ENCODE measurements around the gene SRCAP. TPM values are rescaled to one million over a fixed set of nuclear protein-coding genes. Genes with fewer than 3 reads are reported as not detected.
"Not testable (repeated sequence)": the region's sequence is repeated elsewhere in the genome, so short reads cannot be mapped to it uniquely, and the experiment has no call there.

SRCAP gene
- total RNA-seq, 2 donors from 2014 or later: 27.5 to 30.0 TPM

DNA sequence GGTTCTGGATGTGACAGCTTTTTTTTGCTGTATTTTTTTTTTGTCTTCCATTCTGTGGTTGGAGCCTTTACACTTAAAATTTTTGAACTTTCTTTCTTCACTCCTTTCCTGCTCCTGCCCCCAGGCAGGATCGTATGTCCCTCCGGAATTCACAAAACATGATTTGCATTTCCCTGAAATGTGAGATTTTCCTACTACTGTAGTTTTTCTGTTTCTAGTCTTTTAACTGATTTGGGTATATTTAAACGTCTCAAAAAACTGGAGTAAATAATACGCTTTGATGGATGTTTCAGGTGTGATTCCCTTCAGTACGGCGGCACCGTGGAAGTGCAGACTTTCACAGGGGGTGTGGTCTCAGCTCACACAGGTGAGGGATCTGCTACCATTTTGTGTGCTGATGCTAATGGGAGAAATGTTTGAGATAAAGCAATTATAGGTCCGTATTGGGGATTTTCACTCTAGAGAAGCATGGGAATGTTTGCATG, 686 bp downstream of the SRCAP start:
- intact Hi-C loops (cut with DNase I): no loop called here
- WGBS, 2 donors: 14 to 25% methylated on average over 8 of the region's 8 CpGs
- no peaks in the 10 kb centered on the region for H3K27me3 ChIP-seq
- no peak overlapping the region for H3K4me3 ChIP-seq
- TF ChIP-seq POLR2A (IDR thresholded peaks at IDR 0.05): no peak
- TF ChIP-seq, protein P1, sequence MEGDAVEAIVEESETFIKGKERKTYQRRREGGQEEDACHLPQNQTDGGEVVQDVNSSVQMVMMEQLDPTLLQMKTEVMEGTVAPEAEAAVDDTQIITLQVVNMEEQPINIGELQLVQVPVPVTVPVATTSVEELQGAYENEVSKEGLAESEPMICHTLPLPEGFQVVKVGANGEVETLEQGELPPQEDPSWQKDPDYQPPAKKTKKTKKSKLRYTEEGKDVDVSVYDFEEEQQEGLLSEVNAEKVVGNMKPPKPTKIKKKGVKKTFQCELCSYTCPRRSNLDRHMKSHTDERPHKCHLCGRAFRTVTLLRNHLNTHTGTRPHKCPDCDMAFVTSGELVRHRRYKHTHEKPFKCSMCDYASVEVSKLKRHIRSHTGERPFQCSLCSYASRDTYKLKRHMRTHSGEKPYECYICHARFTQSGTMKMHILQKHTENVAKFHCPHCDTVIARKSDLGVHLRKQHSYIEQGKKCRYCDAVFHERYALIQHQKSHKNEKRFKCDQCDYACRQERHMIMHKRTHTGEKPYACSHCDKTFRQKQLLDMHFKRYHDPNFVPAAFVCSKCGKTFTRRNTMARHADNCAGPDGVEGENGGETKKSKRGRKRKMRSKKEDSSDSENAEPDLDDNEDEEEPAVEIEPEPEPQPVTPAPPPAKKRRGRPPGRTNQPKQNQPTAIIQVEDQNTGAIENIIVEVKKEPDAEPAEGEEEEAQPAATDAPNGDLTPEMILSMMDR (IDR thresholded peaks at IDR 0.05): no peak
- no peaks in the 10 kb centered on the region for H3K9me3 ChIP-seq
- peaks cover 16 to 30% of the 10 kb centered on the region in 2 donors for H3K36me3 ChIP-seq (replicated peaks in 1 of 2; ENCODE audit: insufficient read depth in 1 of 2, low read depth in 2 of 2)
- no peak for ATAC-seq
- peak overlapping the region in 3 of 4 donors; percentile 98 to 100 (median 99) for H3K27ac ChIP-seq
- H3K4me1 ChIP-seq: peaks cover 27% of the 10 kb centered on the region
- no peak for DNase-seq

- Histone ChIP-seq H3K9me3 (no peaks in the 10 kb centered on the region), H3K36me3 (replicated peaks in 1 of 2; ENCODE audit: insufficient read depth in 1 of 2, low read depth in 2 of 2) (peaks cover 21 to 39% of the 10 kb centered on the region in 2 donors), H3K27ac (no peak overlapping the region), H3K4me1 (peaks cover 27% of the 10 kb centered on the region), H3K4me3 (no peak overlapping the region), H3K27me3 (no peaks in the 10 kb centered on the region)
- ATAC-seq (no peak), DNase-seq (no peak)
- TF ChIP-seq POLR2A (IDR thresholded peaks at IDR 0.05): no peak
- TF ChIP-seq, protein P1 (IDR thresholded peaks at IDR 0.05): no peak
- intact Hi-C loops (cut with DNase I): no loop called here
- WGBS, 2 donors: 53 to 54% methylated on average over 9 of the region's 9 CpGs
Observed at GRCh38 chr16:30700491-30700890, 1.5 kb downstream of the SRCAP start.

GRCh38 chr16:30700971-30701370, 2.0 kb downstream of the SRCAP start:
- Histone ChIP-seq H3K4me3 (no peak overlapping the region), H3K27ac (no peak overlapping the region), H3K36me3 (replicated peaks in 1 of 2; ENCODE audit: insufficient read depth in 1 of 2, low read depth in 2 of 2) (peaks cover 21 to 44% of the 10 kb centered on the region in 2 donors), H3K27me3 (no peaks in the 10 kb centered on the region), H3K9me3 (no peaks in the 10 kb centered on the region), H3K4me1 (peaks cover 27% of the 10 kb centered on the region)
- intact Hi-C loops (cut with DNase I): no loop called here
- DNase-seq (no peak), ATAC-seq (no peak)
- no peak for TF ChIP-seq POLR2A (IDR thresholded peaks at IDR 0.05)
- TF ChIP-seq, protein P1 (IDR thresholded peaks at IDR 0.05): no peak
- WGBS, 2 donors: 79 to 87% methylated on average over 5 of the region's 5 CpGs

DNA sequence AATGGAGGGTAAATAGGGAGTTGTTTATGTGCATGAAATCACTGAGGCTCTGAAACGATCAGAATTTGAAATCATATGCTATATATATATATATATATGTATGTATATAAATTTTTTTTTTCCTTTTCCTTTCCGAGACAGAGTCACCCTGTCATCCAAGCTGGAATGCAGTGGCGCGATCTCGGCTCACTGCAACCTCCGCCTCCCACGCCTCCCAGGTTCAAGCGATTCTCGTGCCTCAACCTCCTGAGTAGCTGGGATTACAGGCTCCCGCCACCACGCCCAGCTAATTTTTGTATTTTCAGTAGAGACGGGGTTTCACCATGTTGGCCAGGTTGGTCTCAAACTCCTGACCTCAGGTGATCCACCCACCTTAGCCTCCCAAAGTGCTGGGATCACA, 4.1 kb downstream of the SRCAP start:
- not testable (repeated sequence) for DNase-seq
- WGBS, 2 donors: 89 to 93% methylated on average over 12 of the region's 12 CpGs
- peaks cover 31 to 62% of the 10 kb centered on the region in 2 donors for H3K36me3 ChIP-seq (replicated peaks in 1 of 2; ENCODE audit: insufficient read depth in 1 of 2, low read depth in 2 of 2)

DNA sequence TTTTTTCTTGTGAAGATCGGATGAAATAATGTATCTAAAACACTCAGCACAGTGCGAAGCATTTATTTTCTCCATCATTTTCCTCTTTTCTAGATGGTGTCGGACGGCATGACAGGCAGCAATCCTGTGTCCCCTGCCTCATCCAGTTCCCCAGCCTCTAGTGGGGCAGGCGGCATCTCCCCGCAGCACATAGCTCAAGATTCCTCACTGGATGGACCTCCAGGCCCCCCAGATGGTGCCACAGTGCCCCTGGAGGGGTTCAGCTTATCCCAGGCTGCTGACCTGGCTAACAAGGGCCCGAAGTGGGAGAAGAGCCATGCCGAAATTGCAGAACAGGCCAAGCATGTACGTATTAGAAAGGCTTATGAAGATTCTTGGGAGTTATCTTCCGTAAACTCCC, 5.0 kb downstream of the SRCAP start:
- Histone ChIP-seq H3K36me3 (replicated peaks in 1 of 2; ENCODE audit: insufficient read depth in 1 of 2, low read depth in 2 of 2) (peaks cover 31 to 69% of the 10 kb centered on the region in 2 donors), H3K27ac (no peak overlapping the region), H3K9me3 (no peaks in the 10 kb centered on the region), H3K4me1 (peaks cover 19% of the 10 kb centered on the region), H3K4me3 (no peak overlapping the region), H3K27me3 (no peaks in the 10 kb centered on the region)
- no peak for DNase-seq
- no peak for TF ChIP-seq POLR2A (IDR thresholded peaks at IDR 0.05)
- TF ChIP-seq, protein P1 (IDR thresholded peaks at IDR 0.05): no peak
- no peak for ATAC-seq
- WGBS, 2 donors: 95 to 96% methylated on average over 10 of the region's 10 CpGs
- intact Hi-C loops (cut with DNase I): no loop called here

More for the DNA sequence above, 4.1 kb downstream of the SRCAP start:
- intact Hi-C loops (cut with DNase I); H3K9me3 ChIP-seq; H3K4me3 ChIP-seq; ATAC-seq; H3K27me3 ChIP-seq; H3K27ac ChIP-seq: not testable (repeated sequence)
- H3K4me1 ChIP-seq: peaks cover 19% of the 10 kb centered on the region
